ENCODE results near the gene IKZF1. TPM values are rescaled to one million over a fixed set of nuclear protein-coding genes. Genes with fewer than 3 reads are reported as not detected.

IKZF1 gene
- total RNA-seq, 1 donor from 2014 or later = 0.11 TPM

- TF ChIP-seq EZH2phosphoT487 (IDR thresholded peaks at IDR 0.05) = no peak
- no peak for TF ChIP-seq EZH2 (IDR thresholded peaks at IDR 0.05)
- no peak for TF ChIP-seq CTCF (IDR thresholded peaks at IDR 0.05)
- Mint-ChIP-seq H3K9me3 (no peaks in the 10 kb centered on the region), H3K4me1 (peaks cover 7% of the 10 kb centered on the region), H3K27me3 (ENCODE audit: insufficient read depth, low read depth) (no peaks in the 10 kb centered on the region), H3K4me3 (no peak overlapping the region), H3K36me3 (no peaks in the 10 kb centered on the region), H3K27ac (no peak overlapping the region)
- no peak overlapping the region for H3K27ac ChIP-seq
- no peaks in the 10 kb centered on the region for H4K20me1 ChIP-seq (ENCODE audit: low read depth)
- H2AFZ ChIP-seq (replicated peaks) = no peak overlapping the region
- H3F3A ChIP-seq (ENCODE audit: low read depth) = no peaks in the 10 kb centered on the region
- H3K4me1 ChIP-seq = peaks cover 14% of the 10 kb centered on the region
- no peak overlapping the region for H3K9ac ChIP-seq
- no peaks in the 10 kb centered on the region for H3K36me3 ChIP-seq
- no peak for DNase-seq (ENCODE audit: low spot score)
- H3K9me3 ChIP-seq (ENCODE audit: low read depth) = no peaks in the 10 kb centered on the region
- no peak overlapping the region for H3K4me2 ChIP-seq
- H3K27me3 ChIP-seq = no peaks in the 10 kb centered on the region
- H3K4me3 ChIP-seq = no peak overlapping the region
- H3K79me2 ChIP-seq (ENCODE audit: low read depth) = no peaks in the 10 kb centered on the region
Measured at GRCh38 chr7:50425318-50425717, 120.8 kb downstream of the IKZF1 start.

- no peak overlapping the region for H3K4me3 Mint-ChIP-seq
- Histone ChIP-seq H3K36me3 (no peaks in the 10 kb centered on the region), H3K4me2 (no peak overlapping the region), H3K9ac (no peak overlapping the region), H3K4me3 (no peak overlapping the region), H3K4me1 (peaks cover 10% of the 10 kb centered on the region), H3K27ac (no peak overlapping the region), H2AFZ (replicated peaks) (no peak overlapping the region), H3F3A (ENCODE audit: low read depth) (no peaks in the 10 kb centered on the region), H4K20me1 (ENCODE audit: low read depth) (no peaks in the 10 kb centered on the region), H3K9me3 (ENCODE audit: low read depth) (no peaks in the 10 kb centered on the region), H3K79me2 (ENCODE audit: low read depth) (no peaks in the 10 kb centered on the region), H3K27me3 (no peaks in the 10 kb centered on the region)
- peaks cover 2% of the 10 kb centered on the region for H3K27me3 Mint-ChIP-seq (ENCODE audit: insufficient read depth, low read depth)
- peaks cover 8% of the 10 kb centered on the region for H3K4me1 Mint-ChIP-seq
- TF ChIP-seq EZH2phosphoT487 (IDR thresholded peaks at IDR 0.05) (no peak), EZH2 (IDR thresholded peaks at IDR 0.05) (no peak), CTCF (IDR thresholded peaks at IDR 0.05) (no peak)
- DNase-seq (ENCODE audit: low spot score) = no peak
- H3K36me3 Mint-ChIP-seq = no peaks in the 10 kb centered on the region
- no peaks in the 10 kb centered on the region for H3K9me3 Mint-ChIP-seq
- H3K27ac Mint-ChIP-seq = no peak overlapping the region
Measured at GRCh38 chr7:50426280-50427045, 121.9 kb downstream of the IKZF1 start.

GRCh38 chr7:50427518-50427917 lies 123.0 kb downstream of the IKZF1 start:
- DNase-seq (ENCODE audit: low spot score) = no peak
- no peaks in the 10 kb centered on the region for H3F3A ChIP-seq (ENCODE audit: low read depth)
- H3K27ac Mint-ChIP-seq = no peak overlapping the region
- H2AFZ ChIP-seq (replicated peaks) = no peak overlapping the region
- no peaks in the 10 kb centered on the region for H3K27me3 ChIP-seq
- no peak overlapping the region for H3K4me2 ChIP-seq
- H4K20me1 ChIP-seq (ENCODE audit: low read depth) = no peaks in the 10 kb centered on the region
- H3K27ac ChIP-seq = no peak overlapping the region
- H3K9ac ChIP-seq = no peak overlapping the region
- H3K9me3 ChIP-seq (ENCODE audit: low read depth) = no peaks in the 10 kb centered on the region
- H3K79me2 ChIP-seq (ENCODE audit: low read depth) = no peaks in the 10 kb centered on the region
- TF ChIP-seq CTCF (IDR thresholded peaks at IDR 0.05) (no peak), EZH2 (IDR thresholded peaks at IDR 0.05) (no peak), EZH2phosphoT487 (IDR thresholded peaks at IDR 0.05) (no peak)
- no peak overlapping the region for H3K4me3 Mint-ChIP-seq
- peaks cover 2% of the 10 kb centered on the region for H3K27me3 Mint-ChIP-seq (ENCODE audit: insufficient read depth, low read depth)
- H3K36me3 Mint-ChIP-seq = no peaks in the 10 kb centered on the region
- H3K9me3 Mint-ChIP-seq = no peaks in the 10 kb centered on the region
- H3K4me3 ChIP-seq = no peak overlapping the region
- peaks cover 9% of the 10 kb centered on the region for H3K4me1 Mint-ChIP-seq
- no peaks in the 10 kb centered on the region for H3K36me3 ChIP-seq
- no peaks in the 10 kb centered on the region for H3K4me1 ChIP-seq

Data from neural progenitor cell (in vitro differentiated cells).